ENCODE data around the gene DAZAP1.

Gene DAZAP1

DNA sequence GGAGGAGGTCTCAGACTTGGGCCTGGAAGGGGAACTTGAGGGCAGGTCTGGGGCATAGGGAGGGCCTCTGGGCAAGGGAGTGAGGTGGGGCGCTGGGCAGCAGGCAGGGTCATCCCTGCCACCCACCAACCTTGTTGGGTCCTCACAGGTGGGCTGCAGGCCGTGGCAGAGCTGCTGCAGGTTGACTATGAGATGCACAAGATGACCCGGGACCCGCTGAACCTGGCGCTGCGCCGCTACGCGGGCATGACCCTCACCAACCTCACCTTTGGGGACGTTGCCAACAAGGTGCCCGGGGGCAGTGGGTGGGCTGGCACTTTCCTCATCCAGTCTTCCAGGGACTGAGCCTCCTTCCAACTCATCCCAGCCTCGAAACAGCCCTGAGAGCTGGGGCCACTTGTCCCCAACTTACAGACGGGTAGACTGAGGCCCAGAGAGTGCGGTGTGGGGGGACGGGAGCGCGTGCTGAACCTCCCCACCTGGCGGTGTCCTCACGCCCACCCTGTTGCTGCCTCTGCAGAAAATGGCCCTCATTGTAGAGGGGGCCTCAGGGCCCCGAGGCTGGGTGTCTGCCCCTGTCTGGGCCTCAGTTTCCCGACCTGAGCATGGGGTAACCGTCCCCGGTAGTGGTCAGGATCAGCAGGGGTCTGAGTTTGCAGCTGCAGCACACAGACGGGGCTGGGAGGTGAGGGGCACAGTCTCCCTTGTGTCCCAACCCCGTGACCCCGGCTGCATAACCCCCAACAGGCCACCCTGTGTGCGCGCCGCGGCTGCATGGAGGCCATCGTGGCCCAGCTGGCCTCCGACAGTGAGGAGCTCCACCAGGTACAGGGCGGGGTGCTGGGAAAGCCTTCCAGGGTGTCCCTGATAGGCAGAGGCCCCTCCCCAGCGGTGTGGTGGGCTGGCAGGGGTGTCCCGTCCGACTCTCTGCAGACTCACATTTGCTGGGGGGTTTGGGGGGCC, 52.9 kb downstream of the DAZAP1 start:
- no peak for FAIRE-seq

DNA sequence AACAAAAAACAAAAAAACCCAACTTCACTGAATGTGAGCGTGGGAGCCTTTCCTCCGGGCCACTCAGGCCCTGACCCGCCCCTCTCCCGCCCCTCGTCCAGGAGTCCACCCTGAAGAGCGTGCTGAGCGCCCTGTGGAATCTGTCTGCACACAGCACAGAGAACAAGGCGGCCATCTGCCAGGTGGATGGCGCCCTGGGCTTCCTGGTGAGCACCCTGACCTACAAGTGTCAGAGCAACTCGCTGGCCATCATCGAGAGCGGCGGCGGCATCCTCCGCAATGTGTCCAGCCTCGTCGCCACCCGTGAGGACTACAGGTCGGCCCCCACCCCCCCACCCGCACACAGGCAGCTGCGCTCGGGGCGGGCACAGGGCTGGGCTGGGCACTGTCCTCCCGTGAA, 54.5 kb downstream of the DAZAP1 start:
- FAIRE-seq: no peak

DNA sequence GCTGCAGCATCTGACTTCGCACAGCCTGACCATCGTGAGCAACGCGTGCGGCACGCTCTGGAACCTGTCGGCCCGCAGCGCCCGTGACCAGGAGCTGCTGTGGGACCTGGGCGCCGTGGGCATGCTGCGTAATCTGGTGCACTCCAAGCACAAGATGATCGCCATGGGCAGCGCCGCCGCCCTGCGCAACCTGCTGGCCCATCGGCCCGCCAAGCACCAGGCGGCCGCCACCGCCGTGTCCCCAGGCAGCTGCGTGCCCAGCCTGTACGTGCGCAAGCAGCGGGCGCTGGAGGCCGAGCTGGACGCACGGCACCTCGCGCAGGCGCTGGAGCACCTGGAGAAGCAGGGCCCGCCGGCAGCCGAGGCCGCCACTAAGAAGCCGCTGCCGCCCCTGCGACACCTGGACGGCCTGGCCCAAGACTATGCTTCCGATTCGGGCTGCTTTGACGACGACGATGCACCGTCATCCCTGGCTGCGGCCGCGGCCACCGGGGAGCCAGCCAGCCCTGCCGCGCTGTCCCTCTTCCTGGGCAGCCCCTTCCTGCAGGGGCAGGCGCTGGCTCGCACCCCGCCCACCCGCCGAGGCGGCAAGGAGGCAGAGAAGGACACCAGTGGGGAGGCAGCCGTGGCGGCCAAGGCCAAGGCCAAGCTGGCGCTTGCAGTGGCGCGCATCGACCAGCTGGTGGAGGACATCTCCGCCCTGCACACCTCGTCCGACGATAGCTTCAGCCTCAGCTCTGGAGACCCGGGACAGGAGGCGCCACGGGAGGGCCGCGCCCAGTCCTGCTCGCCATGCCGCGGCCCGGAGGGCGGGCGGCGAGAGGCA, 58.0 kb downstream of the DAZAP1 start:
- FAIRE-seq: no peak

DNA sequence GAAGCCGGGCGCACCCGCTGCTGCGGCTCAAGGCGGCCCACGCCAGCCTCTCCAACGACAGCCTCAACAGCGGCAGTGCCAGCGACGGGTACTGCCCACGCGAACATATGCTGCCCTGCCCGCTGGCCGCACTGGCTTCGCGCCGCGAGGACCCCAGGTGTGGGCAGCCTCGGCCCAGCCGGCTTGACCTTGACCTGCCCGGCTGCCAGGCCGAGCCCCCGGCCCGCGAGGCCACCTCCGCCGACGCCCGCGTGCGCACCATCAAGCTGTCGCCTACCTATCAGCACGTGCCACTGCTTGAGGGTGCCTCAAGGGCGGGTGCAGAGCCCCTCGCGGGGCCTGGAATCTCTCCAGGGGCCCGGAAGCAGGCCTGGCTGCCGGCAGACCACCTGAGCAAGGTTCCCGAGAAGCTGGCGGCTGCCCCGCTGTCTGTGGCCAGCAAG, 58.7 kb downstream of the DAZAP1 start:
- no peak for FAIRE-seq

DNA sequence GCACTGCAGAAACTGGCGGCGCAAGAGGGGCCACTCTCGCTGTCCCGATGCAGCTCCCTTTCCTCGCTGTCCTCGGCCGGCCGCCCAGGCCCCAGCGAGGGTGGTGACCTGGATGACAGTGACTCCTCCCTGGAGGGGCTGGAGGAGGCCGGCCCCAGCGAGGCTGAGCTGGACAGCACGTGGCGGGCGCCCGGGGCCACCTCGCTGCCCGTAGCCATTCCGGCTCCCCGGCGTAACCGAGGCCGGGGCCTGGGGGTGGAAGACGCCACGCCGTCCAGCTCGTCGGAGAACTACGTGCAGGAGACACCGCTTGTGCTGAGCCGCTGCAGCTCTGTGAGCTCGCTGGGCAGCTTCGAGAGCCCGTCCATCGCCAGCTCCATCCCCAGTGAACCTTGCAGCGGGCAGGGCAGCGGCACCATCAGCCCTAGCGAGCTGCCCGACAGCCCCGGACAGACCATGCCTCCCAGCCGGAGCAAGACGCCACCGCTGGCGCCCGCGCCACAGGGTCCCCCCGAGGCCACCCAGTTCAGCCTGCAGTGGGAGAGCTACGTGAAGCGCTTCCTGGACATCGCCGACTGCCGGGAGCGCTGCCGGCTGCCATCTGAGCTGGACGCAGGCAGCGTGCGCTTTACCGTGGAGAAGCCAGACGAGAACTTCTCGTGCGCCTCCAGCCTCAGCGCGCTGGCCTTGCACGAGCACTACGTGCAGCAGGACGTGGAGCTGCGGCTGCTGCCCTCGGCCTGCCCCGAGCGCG, 59.3 kb downstream of the DAZAP1 start:
- FAIRE-seq: no peak

DNA sequence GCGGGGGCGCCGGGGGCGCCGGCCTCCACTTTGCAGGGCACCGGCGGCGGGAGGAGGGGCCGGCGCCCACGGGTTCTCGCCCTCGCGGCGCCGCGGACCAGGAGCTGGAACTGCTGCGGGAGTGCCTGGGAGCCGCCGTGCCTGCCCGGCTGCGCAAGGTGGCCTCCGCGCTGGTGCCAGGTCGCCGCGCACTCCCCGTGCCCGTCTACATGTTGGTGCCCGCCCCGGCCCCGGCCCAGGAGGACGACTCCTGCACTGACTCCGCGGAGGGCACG, 59.8 kb downstream of the DAZAP1 start:
- FAIRE-seq: no peak

DNA sequence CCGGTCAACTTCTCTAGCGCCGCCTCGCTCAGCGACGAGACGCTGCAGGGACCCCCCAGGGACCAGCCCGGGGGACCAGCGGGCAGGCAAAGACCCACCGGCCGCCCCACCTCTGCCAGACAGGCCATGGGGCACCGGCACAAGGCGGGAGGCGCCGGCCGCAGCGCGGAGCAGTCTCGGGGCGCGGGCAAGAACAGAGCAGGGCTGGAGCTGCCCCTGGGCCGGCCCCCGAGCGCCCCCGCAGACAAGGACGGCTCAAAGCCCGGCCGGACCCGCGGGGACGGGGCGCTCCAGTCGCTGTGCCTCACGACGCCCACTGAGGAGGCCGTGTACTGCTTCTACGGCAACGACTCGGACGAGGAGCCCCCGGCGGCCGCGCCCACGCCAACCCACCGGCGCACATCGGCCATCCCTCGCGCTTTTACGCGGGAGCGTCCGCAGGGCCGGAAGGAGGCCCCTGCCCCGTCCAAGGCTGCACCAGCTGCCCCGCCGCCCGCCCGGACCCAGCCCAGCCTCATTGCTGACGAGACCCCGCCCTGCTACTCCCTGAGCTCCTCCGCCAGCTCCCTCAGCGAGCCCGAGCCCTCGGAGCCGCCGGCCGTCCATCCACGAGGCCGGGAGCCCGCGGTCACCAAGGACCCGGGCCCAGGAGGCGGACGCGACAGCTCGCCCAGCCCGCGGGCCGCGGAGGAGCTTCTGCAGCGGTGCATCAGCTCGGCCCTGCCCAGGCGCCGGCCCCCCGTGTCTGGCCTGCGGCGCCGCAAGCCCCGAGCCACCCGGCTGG, 60.3 kb downstream of the DAZAP1 start:
- no peak for FAIRE-seq

DNA sequence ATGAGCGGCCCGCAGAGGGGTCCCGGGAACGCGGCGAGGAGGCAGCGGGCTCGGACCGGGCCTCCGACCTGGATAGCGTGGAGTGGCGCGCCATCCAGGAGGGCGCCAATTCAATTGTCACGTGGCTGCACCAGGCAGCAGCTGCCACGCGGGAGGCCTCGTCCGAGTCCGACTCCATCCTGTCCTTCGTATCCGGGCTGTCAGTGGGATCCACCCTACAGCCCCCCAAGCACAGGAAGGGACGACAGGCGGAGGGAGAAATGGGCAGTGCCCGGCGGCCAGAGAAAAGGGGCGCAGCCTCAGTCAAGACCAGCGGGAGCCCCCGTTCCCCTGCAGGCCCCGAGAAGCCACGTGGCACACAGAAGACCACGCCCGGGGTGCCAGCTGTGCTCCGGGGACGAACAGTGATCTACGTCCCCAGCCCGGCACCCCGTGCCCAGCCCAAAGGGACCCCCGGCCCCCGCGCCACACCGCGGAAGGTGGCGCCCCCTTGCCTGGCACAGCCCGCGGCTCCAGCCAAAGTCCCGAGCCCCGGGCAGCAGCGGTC, 61.0 kb downstream of the DAZAP1 start:
- FAIRE-seq: no peak

DNA sequence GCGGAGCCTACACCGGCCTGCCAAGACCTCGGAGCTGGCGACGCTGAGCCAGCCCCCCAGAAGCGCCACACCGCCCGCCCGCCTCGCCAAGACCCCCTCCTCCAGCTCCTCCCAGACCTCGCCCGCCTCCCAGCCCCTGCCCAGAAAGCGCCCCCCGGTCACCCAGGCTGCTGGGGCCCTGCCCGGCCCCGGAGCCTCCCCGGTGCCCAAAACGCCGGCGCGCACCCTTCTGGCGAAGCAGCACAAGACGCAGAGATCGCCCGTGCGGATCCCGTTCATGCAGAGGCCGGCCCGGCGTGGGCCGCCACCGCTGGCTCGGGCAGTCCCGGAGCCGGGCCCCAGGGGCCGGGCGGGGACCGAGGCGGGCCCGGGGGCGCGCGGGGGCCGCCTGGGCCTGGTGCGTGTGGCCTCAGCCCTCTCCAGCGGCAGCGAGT, 61.5 kb downstream of the DAZAP1 start:
- FAIRE-seq: no peak

DNA sequence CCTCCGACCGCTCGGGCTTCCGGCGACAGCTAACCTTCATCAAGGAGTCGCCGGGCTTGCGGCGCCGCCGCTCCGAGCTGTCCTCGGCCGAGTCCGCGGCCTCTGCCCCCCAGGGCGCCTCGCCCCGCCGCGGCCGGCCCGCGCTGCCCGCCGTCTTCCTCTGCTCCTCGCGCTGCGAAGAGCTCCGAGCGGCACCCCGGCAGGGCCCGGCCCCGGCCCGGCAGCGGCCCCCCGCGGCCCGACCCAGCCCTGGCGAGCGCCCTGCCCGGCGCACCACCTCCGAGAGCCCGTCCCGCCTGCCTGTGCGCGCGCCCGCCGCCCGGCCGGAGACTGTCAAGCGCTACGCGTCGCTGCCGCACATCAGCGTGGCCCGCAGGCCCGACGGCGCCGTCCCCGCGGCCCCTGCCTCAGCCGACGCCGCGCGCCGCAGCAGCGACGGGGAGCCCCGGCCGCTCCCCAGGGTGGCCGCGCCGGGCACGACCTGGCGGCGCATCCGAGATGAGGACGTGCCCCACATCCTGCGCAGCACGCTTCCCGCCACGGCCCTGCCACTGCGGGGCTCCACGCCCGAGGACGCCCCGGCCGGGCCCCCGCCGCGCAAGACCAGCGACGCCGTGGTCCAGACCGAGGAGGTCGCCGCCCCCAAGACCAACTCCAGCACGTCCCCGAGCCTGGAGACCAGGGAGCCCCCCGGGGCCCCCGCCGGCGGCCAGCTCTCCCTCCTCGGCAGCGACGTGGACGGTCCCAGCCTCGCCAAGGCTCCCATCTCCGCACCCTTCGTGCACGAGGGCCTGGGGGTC, 62.1 kb downstream of the DAZAP1 start:
- no peak for FAIRE-seq

DNA sequence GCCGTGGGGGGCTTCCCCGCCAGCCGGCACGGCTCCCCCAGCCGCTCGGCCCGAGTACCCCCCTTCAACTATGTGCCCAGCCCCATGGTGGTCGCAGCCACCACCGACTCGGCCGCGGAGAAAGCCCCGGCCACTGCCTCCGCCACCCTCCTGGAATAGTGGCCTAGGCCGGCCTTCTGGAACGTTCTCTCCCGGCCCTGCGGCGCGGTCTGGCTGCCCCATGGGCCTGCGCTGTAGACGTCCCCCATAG, 62.6 kb downstream of the DAZAP1 start:
- FAIRE-seq: no peak

DNA sequence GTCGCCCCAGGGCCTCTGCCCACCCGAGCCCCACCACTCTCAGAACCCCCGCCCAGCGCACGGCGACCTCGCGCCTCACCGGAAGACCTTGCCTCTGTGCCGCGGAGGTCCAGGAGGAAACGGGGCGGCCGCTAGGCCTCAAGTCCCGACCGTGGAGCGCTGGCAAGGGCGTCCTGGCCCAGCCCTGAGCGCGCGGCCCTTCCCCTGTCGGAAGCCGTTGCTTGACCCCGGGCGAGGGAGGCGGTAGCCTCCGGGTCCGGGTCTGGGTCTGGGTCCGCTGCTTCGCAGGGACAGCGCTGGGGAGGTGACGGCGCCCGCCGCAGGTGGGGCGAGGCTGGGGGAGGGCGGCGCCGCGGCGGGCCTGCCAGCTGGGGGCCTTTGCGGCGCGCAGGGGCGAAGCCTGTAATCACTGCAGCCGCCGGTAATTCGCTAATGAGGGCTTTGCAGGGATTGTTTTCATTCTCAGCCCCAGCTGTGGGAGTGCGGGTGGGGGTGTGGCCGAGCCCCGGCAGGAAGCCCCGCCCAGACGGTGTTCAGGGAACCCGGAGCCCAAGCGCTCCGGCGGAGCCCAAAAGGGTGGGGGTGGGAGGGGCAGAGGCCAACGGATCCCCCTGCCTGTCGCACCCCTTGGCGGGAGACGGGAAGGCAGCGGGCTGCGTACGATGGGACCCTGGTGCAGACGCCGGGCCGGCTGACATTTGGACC, 63.1 kb downstream of the DAZAP1 start:
- no peak for FAIRE-seq

DNA sequence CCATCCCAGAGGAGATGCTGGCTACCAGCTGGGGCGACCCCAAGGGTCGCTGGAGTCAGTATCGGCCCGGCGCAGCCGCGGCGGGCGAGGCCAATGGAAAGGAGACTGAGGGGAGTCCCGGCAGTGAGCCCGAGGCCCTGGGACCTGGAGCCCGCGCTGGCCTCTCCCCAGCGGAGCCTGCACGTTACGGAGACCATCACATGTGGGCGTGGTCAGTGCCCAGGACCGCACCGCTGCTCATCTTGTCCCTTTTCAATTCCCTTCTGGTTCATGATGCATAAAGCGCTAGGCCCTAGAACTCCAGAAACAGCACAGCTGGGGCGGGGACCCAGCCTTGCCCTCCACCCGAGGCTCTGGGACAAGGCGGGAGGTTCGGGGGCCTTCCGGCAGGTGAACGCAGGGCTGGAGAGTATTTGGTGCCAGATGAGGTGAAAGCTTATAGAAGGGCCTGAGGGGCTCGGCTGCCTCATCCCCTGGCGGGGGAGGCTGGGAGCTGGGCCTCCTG, 63.7 kb downstream of the DAZAP1 start:
- FAIRE-seq: no peak

DNA sequence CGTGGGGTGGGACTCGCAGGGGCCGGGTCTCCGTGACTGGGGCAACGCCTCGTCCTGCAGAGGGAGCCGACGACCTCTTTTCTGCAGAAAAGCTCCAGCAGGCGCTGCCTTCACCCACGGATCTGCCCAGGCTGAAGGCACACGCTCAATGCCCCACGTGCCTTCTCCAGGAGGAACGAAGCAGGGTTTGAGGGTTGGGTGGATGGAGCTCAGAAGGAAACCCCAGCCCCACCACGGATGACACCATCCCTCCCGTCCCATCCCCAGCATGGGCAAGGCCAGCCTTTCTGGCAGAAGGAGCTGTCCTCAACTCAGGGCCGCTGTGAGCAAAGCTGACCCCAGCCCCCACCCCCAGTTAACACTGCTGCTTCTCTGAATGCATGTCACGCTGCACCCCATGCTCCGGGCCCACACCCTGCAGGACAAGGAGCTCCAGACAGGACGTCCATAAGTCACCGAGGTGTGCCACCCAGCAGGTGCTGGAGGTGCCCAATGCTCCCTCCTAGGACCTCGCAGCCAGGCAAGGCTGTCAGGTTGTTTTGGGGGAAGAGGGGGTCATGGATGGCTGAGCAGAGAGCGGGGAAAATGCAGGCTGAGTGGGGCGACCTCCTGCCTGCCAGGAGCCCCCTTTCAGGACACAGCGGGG, 64.3 kb downstream of the DAZAP1 start:
- no peak for FAIRE-seq

DNA sequence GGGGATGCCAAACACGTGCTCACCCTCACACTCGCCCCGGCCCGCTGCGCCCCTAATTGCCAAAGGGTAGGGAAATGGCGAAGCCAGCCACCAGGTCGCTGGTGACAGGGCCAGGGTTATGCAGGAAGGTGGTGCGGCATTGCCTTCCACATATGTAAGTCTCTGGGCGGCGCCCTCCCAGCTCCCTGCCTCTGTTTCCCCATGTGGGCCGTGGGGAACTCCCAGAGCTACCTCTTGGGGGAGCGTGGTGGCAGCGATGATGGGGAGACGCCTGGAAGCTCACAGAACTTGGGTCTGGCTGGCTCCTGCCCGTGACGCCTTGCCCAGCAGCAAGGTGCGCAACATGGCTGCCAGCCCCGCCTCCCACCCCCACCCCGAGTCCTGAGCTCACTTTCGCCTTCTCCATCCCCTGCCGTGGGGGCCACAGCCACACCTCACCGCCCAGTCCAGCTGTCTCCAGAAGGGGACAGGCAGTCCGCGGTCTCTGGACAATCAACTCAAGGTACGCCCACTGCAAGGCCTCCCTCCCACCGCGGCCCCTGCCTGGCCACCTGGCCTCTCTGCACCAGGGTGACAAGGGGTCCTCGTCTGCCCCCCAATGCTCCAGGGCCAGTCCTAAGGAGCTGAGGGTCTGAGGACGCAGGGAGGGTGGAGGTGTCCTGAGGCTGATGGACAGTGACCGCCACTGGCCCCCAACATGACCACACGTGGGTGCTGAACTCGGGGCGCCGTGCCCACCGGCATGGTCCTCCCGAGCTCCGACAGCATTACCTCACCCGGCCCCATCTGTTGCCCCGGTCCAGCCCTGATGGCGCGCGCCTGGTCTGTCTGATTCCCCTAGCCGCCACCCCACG, 65.1 kb downstream of the DAZAP1 start:
- no peak for FAIRE-seq

DNA sequence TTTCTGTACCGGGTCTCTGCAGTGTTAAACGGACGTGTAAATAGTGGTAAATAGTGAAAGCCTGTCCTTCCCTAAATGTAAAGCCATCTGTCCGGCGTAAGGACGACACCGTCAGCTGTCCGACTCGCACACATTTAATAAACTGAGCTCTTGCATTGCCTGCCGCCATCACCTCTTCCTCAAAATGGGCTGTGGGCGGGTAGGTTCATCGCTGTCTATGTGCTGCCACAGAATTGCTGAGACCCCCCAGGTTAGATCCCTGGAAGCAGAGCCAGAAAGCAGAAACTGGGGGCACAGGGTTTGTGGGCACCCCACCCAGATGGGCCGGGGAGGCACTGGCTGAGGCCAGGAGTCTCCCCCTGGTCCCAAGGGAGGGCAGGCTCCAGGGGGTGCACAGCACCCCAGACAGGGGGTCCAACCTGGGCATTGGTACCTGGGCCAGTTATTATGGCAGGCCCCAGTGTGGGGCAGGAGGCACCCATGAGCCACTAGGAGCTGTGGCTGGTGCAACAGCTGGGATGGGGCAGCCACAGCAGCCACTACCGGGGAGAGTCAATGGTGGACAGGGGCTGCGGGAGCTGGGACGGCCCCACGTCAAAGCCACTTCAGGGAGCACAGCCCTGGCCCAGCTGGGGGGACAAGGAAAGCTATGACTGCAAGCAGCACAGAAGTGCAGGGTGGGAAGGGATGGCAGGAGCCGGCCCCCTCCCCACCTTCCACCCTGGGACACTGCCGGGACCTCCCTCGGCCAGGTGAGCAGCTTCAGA, 65.9 kb downstream of the DAZAP1 start:
- no peak for FAIRE-seq

DNA sequence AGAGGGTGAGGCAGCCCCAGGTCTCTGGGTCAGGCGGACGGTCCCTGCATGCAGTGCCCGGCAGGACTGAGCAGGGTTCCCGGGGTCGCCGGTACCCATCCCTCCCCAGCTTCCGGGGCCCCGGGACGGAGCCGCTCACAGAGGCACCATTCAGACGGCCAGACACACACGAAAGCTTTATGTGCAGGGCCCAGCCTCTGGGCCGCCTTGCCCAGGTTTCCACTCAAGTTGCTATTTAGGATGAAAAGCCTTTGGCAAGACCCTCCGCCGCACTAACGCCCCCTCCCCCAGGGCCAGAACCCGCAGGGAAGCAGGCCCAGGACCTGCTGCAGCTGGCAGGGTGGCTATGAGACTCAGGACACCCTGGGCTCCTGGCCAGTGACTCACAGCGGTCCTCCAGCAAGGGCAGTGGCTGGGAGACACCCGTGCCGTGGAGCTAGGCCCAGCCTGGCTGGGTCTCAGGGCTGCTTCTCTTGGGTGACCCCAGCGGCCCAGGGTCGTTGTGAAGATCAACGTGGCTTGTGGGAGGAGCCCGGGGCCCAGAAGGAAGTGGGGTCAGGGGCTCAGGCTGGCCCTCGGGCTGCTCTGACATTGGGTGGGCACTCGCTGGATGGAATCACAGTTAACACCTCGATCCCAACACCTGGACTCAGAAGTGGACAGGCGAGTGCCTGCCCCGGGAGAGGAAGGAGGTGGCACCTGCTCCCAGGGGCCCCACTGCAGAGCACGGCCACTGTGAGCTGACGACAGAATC, 66.8 kb downstream of the DAZAP1 start:
- no peak for FAIRE-seq
